Karpas-422 (cell line): ENCODE results near the gene PROM1. TPM values are rescaled to one million over a fixed set of nuclear protein-coding genes. Genes with fewer than 3 reads are reported as not detected.
A peak's percentile ranks its signal among the peaks of the same experiment; 100 is the strongest.

Experiments used
- DNase-seq: peaks from one replicate; pipeline ENCODE4 v3.0.0-alpha.2; 2015
- H2AFZ ChIP-seq: fragments of 200-600 bp; sonication (generic); 2 replicates; pipeline ENCODE4 v1.6.1; 2014; ENCODE audit warnings: antibody characterized with exemption, low read length, mixed read lengths
- H3K27ac ChIP-seq: fragments of 200-600 bp; sonication (generic); 2 replicates; pipeline ENCODE4 v1.5.1; 2014; ENCODE audit warnings: mild to moderate bottlenecking, low read length, moderate library complexity
- H3K27me3 ChIP-seq: fragments of 200-600 bp; sonication (generic); 2 replicates; pipeline ENCODE4 v1.6.1; 2014; ENCODE audit warnings: low read length, mixed read lengths
- H3K36me3 ChIP-seq: fragments of 200-600 bp; sonication (generic); 2 replicates; pipeline ENCODE4 v1.6.1; 2014; ENCODE audit warnings: low read length, mixed read lengths; ENCODE audit not compliant: insufficient read depth
- H3K4me1 ChIP-seq: fragments of 200-600 bp; sonication (generic); 2 replicates; pipeline ENCODE4 v1.6.1; 2014; ENCODE audit warnings: mild to moderate bottlenecking, low read length, mixed read lengths
- H3K4me2 ChIP-seq: fragments of 200-600 bp; sonication (generic); 2 replicates; pipeline ENCODE4 v1.6.1; 2014; ENCODE audit warnings: low read length, low read depth, mild to moderate bottlenecking; ENCODE audit not compliant: poor library complexity, severe bottlenecking
- H3K4me3 ChIP-seq: fragments of 200-600 bp; sonication (generic); 2 replicates; pipeline ENCODE4 v1.5.1; 2014; ENCODE audit warnings: mild to moderate bottlenecking, antibody characterized with exemption, low read length, mixed read lengths
- H3K79me2 ChIP-seq: fragments of 200-600 bp; sonication (generic); 2 replicates; pipeline ENCODE4 v1.6.1; 2014; ENCODE audit warnings: mild to moderate bottlenecking, low read length, mixed read lengths
- H3K9ac ChIP-seq: fragments of 200-600 bp; sonication (generic); 2 replicates; pipeline ENCODE4 v1.6.0; 2014; ENCODE audit warnings: low read length
- H3K9me2 ChIP-seq: fragments of 200-600 bp; sonication (generic), shearing (Covaris generic); replicated peaks from 2 replicates; pipeline ENCODE4 v1.6.0; 2014; ENCODE audit warnings: mild to moderate bottlenecking, low read length, moderate library complexity; ENCODE audit not compliant: insufficient read depth
- H3K9me3 ChIP-seq: fragments of 300-700, 200-600 bp; sonication (generic); 2 replicates; pipeline ENCODE4 v1.6.1; 2014; ENCODE audit warnings: low read length, mixed read lengths
- H4K20me1 ChIP-seq: fragments of 200-600 bp; sonication (generic); 2 replicates; pipeline ENCODE4 v1.6.1; 2014; ENCODE audit warnings: mild to moderate bottlenecking, antibody characterized with exemption, low read length, low read depth; ENCODE audit not compliant: insufficient read depth
- total RNA-seq: library from RNA; depleted of rRNA; stranded (reverse); fragments of >200 nt; shearing (Covaris generic); gene quantifications from 2 replicates; pipeline ENCODE4 v1.2.3, GENCODE V29; 2014; ENCODE audit warnings: low replicate concordance

PROM1 gene
- total RNA-seq, 1 experiment from 2014 or later, result 0.26 TPM

DNA sequence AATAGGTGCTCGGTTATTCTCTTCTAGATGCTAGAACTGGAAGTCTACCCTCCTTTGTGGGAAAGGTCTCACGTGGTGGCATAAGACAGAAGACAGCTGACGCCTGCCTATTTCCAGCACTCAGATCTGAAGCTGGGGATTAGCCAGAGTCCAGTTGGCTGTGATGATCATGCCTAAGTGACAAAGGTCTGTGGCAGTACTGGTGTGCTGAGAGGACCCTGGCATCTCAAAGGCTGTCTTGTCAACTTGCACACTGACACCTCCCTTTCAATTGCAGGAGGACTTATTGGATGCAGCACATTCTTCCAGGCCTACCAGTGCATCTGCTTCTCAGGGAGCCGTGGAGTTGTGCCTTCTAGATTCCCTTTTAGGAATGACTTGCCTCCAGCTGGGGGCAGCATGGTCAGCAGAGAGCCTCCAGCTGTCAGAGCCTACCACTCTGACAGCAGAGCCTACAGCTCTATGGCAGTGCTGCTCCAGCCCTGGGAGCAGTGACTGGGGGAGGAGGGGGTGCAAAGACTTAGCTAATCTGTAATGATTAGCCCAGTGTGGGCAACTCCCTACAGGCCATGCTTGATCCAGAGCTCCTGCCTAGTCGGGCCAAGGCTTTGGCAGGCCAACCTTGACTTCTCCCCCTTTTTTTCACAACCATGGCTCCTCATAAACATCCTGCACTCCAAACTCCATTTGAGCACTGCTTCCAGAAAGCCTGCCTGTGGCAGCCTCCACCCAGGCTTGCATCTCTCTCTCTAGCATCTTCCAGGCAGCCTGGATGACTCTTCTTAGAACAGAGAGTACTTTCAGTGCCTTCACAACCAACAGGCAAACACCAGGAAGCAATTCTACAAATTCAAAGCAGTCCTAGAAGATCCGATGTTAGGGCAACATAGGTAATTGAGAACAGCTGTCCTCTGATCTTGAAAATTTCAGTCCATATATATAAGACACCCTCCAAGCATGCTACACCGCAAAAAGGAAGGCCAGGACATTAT is 107.1 kb downstream of the PROM1 start:
- no peaks in the 10 kb centered on the region for H3K4me1 ChIP-seq
- no peaks in the 10 kb centered on the region for H3K79me2 ChIP-seq
- H3K27me3 ChIP-seq, result no peaks in the 10 kb centered on the region
- no peak overlapping the region for H3K27ac ChIP-seq
- H2AFZ ChIP-seq, result no peak overlapping the region
- H3K9me2 ChIP-seq, result no peaks in the 10 kb centered on the region
- H3K4me3 ChIP-seq, result no peak overlapping the region
- no peak for DNase-seq
- no peak overlapping the region for H3K9ac ChIP-seq
- no peaks in the 10 kb centered on the region for H3K9me3 ChIP-seq
- H3K36me3 ChIP-seq, result no peaks in the 10 kb centered on the region
- H3K4me2 ChIP-seq, result no peak overlapping the region
- H4K20me1 ChIP-seq, result no peaks in the 10 kb centered on the region

DNA sequence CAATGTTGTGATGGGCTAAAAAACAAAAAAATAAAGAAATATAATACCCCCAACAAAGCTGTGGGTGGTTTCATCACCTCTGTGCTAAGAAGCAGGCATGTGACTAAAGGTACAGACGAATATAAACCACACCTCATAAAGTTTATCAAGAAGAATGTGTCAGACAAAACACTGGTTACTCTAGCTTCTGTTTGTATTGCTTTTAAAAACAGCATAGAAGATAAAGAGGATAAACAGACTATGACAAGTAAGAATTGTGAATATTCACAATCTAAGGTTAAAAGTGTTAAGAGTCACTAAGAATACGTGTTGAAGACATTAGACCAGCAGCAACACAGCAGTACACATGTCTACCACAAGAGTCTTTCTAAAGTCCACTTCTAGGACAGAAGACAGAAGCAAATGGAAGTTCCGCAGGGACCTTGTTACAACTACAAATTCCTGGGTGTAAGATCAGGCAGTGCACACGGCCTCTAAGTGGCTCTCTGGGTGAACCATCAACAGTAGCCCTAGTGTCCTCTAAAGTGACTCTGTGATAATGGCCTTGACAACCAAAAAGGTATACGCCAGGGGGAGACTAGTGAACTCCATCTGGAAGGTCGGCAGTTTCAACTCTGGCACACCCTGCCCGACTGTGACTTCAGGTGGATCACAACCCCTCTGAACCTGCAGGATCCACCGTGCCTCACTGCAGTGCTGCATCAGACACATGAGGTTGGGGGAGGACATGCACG is 112.6 kb downstream of the PROM1 start:
- H3K36me3 ChIP-seq, result no peaks in the 10 kb centered on the region
- no peaks in the 10 kb centered on the region for H3K4me1 ChIP-seq
- H3K27ac ChIP-seq, result no peak overlapping the region
- H3K79me2 ChIP-seq, result no peaks in the 10 kb centered on the region
- DNase-seq, result no peak
- H3K9me3 ChIP-seq, result no peaks in the 10 kb centered on the region
- H2AFZ ChIP-seq, result no peak overlapping the region
- no peaks in the 10 kb centered on the region for H4K20me1 ChIP-seq
- H3K27me3 ChIP-seq, result no peaks in the 10 kb centered on the region
- H3K9me2 ChIP-seq, result no peaks in the 10 kb centered on the region
- H3K4me2 ChIP-seq, result no peak overlapping the region
- H3K4me3 ChIP-seq, result no peak overlapping the region
- H3K9ac ChIP-seq, result no peak overlapping the region

DNA sequence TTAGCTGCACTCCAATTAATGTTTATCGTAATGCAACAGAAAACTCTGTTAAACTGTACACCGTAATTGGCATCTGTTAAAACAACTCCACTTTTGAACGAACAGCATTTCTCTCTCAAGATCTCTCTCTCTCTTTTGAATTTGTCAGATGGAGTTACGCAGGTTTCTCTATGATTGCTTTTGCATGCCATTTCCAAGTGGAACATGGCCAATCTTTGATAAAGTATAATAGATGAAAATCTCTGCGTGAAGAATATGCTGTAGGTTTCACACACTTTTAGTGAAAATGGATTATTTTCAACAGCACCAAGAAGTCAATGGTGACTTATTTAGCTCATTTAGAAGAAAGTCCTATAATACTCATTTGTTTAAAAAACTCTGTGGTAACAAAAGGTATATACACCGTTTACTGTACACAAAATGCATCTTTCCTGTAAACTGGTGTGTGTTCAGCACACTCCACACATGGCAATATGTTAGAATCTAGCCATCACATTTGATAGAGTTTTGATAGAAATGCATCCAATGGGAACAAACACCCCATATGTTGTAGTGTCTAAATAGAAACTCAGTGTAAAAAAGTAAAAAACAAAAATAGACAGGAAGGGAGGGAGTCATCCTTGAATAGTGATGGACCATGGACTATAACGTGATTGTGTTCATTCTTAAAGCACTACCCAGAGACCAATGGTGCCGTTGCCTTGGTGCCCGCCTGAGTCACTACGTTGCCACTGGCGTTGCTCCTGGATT is 115.1 kb downstream of the PROM1 start:
- DNase-seq, result no peak
- H4K20me1 ChIP-seq, result no peaks in the 10 kb centered on the region
- H2AFZ ChIP-seq, result no peak overlapping the region
- no peaks in the 10 kb centered on the region for H3K79me2 ChIP-seq
- H3K4me2 ChIP-seq, result no peak overlapping the region
- no peak overlapping the region for H3K4me3 ChIP-seq
- H3K27me3 ChIP-seq, result no peaks in the 10 kb centered on the region
- H3K4me1 ChIP-seq, result no peaks in the 10 kb centered on the region
- H3K9ac ChIP-seq, result no peak overlapping the region
- H3K9me2 ChIP-seq, result no peaks in the 10 kb centered on the region
- H3K27ac ChIP-seq, result no peak overlapping the region
- H3K9me3 ChIP-seq, result no peaks in the 10 kb centered on the region
- no peaks in the 10 kb centered on the region for H3K36me3 ChIP-seq

DNA sequence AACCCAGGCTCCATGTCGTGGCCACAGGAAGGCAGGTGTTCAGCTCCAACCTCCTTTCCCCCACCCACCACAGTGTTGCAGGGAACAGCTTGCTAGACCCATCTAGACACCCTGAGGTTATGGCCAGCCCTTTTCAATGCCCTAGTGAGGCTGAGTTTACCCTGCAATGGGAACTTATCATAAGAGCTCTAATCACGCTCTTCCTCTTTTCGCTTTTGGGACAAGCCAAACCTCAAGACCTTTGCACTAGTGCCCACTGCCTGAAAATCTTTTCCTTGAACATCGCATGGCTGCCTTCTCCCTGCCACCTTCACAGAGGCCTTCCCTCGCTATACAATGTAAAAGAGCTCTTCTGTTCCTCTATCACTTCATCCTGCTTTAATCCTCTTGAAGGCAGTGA is 118.5 kb downstream of the PROM1 start:
- Histone ChIP-seq H3K9me2 (no peaks in the 10 kb centered on the region), H3K4me2 (no peak overlapping the region), H3K36me3 (no peaks in the 10 kb centered on the region), H3K79me2 (no peaks in the 10 kb centered on the region), H2AFZ (no peak overlapping the region), H4K20me1 (no peaks in the 10 kb centered on the region), H3K27ac (no peak overlapping the region), H3K4me1 (no peaks in the 10 kb centered on the region), H3K4me3 (no peak overlapping the region), H3K9me3 (no peaks in the 10 kb centered on the region), H3K27me3 (no peaks in the 10 kb centered on the region), H3K9ac (no peak overlapping the region)
- no peak for DNase-seq

DNA sequence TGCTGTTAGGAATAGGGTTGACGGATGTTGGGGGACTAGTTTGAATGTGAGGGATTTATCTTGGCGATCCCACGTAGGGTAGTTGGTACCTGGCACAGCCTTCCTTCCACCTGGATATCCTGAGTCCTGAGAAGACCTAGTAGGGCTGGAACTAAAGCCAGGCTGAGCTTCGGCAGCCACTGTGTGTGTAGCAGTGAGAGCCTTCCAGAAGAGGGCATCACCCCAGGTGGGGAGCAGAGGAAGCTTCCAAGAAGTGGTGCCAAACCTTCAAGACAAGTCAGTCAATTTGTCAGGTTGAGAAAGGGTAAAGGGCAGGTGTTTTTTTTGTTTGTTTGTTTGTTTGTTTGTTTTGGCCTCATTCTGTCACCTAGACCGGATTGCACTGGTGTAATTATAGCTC is 119.7 kb downstream of the PROM1 start:
- Histone ChIP-seq H3K4me2 (no peak overlapping the region), H3K27ac (no peak overlapping the region), H3K9me2 (no peaks in the 10 kb centered on the region), H3K27me3 (no peaks in the 10 kb centered on the region), H3K36me3 (no peaks in the 10 kb centered on the region), H2AFZ (no peak overlapping the region), H3K4me3 (no peak overlapping the region), H3K9ac (no peak overlapping the region), H3K4me1 (no peaks in the 10 kb centered on the region), H3K79me2 (no peaks in the 10 kb centered on the region), H4K20me1 (no peaks in the 10 kb centered on the region), H3K9me3 (no peaks in the 10 kb centered on the region)
- DNase-seq, result peak; percentile 54

DNA sequence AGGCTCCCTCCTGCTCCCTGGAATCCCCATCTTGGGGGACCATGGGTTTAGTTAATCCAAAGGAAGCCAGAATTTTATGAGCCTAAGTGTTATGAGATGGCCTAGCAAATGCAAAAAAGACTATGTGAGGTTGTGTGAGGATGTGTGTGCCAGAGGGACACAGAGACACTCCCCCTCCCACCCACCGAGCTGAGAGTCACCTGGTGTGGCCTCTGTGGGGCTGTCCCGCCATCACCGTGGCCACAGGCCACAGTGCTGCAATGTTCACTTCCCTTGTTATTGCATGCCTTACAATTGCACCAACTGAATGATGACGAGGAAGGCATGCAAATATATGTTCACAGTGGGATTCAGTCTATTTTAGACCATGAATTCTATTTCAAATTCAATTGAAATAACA is 120.2 kb downstream of the PROM1 start:
- no peaks in the 10 kb centered on the region for H4K20me1 ChIP-seq
- no peaks in the 10 kb centered on the region for H3K27me3 ChIP-seq
- H3K36me3 ChIP-seq, result no peaks in the 10 kb centered on the region
- no peak overlapping the region for H3K9ac ChIP-seq
- DNase-seq, result no peak
- H3K9me2 ChIP-seq, result no peaks in the 10 kb centered on the region
- no peak overlapping the region for H3K4me2 ChIP-seq
- no peak overlapping the region for H2AFZ ChIP-seq
- no peak overlapping the region for H3K4me3 ChIP-seq
- H3K27ac ChIP-seq, result no peak overlapping the region
- no peaks in the 10 kb centered on the region for H3K79me2 ChIP-seq
- no peaks in the 10 kb centered on the region for H3K4me1 ChIP-seq
- no peaks in the 10 kb centered on the region for H3K9me3 ChIP-seq

DNA sequence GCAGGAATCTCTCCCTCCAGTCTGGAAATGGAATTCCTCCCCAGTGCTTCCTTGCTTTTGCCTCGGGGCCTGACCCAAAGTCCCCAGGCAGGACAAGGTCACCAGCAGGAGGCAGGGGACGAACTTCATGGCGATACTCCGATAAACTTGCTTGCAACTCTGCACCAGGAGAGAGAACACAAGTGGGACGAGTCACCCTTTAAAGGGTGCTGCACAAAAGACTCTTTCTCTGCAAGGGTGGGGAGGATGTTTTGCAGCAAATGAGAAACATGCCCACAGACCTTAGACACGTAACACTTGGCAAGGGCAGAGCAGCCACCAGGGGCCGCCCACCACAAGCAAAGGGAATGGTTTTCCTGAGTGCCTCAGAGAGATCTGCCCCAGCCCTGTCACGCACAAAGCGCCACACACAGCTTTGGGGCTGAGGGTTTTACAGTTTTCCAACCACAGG is 120.8 kb downstream of the PROM1 start, which contains the start of gene FGFBP2:
TSS of gene FGFBP2 (minus strand) at position 175 of the 451 bp plus-strand sequence. CDS start at position 129, 46 bp downstream.
- H3K79me2 ChIP-seq, result no peaks in the 10 kb centered on the region
- DNase-seq, result peak; percentile 76
- H3K36me3 ChIP-seq, result no peaks in the 10 kb centered on the region
- H3K4me2 ChIP-seq, result no peak within 1 kb of the TSS
- no peaks in the 10 kb centered on the region for H4K20me1 ChIP-seq
- no peaks in the 10 kb centered on the region for H3K4me1 ChIP-seq
- H3K9me2 ChIP-seq, result no peaks in the 10 kb centered on the region
- H3K27me3 ChIP-seq, result no peaks in the 10 kb centered on the region
- H3K9me3 ChIP-seq, result no peaks in the 10 kb centered on the region
- no peak within 1 kb of the TSS for H3K9ac ChIP-seq
- H3K27ac ChIP-seq, result no peak within 1 kb of the TSS
- no peak within 1 kb of the TSS for H2AFZ ChIP-seq
- H3K4me3 ChIP-seq, result no peak within 1 kb of the TSS
